Measurements from ENCODE around the gene ZNF280B. TPM values are rescaled to one million over a fixed set of nuclear protein-coding genes. Genes with fewer than 3 reads are reported as not detected.

Gene ZNF280B
- total and polyA plus RNA-seq, 9 donors, result 3.1 to 9.3 (median 4.1) TPM

DNA sequence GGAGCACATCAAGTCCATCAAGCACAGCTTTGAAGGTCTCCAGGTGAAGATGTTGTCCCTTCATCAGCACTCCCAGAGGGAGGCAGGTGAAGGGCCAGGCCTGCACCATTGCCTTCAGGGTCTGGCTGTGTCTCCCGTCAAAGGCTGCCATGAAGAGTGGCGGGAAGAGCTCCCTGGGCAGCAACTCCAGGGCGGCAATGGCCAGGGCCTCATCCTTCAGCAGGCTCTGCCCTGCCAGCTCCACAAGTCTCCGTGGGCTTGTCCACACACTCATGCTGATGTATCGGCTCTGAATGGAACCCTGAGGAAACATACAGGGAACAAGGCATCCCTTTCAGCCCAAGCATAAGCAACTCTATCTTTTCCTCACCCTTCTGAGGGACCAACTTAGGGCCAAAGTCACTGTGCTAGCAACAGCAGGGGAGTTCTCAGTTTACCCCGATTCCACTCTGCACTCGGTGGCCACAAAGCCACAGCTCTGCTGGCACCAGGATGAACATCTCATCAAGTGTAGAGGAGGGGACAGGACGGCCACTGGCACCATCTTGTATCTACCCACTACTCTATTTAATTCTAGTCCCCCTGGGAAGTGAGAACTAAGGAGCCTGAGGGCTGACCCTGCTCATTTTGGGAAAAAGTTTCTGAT is 42.4 kb upstream of the ZNF280B start:
- Histone ChIP-seq H3K36me3 (ENCODE audit: control insufficient read depth, insufficient read depth, low read length) (no peaks in the 10 kb centered on the region), H3K27me3 (ENCODE audit: control insufficient read depth, insufficient read depth, low read length) (peaks cover 4% of the 10 kb centered on the region), H3K27ac (ENCODE audit: low read length) (no peak overlapping the region), H3K4me3 (ENCODE audit: low read length) (no peak overlapping the region), H3K4me1 (ENCODE audit: control insufficient read depth, insufficient read depth, low read length) (no peaks in the 10 kb centered on the region), H3K9me3 (replicated peaks; ENCODE audit: control insufficient read depth, low read depth, low read length) (no peaks in the 10 kb centered on the region)
- 90% methylated on average over 5 of the region's 8 CpGs for WGBS (ENCODE audit: insufficient coverage)
- no peak for DNase-seq

DNA sequence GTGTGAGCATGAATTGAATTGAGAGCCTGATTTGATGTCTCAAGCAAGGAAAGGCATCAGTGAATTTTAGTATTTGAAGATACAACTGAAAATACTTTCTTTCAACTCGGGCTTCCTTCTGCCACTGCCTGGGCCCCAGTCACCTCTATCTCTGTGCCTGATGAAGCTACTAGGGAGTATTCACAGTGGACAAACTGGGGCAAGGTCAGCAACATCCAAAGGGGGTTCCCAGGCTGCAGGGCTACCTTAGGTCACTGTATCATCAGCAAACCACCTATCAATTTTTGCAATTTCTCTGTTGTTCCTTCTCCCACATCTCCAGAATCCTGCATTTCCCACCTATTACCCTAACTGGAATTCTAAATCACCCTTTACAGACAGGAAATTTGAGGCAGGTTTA is 40.4 kb upstream of the ZNF280B start:
- no peak for DNase-seq
- Histone ChIP-seq H3K27me3 (ENCODE audit: control insufficient read depth, insufficient read depth, low read length) (peaks cover 4% of the 10 kb centered on the region), H3K4me3 (ENCODE audit: low read length) (no peak overlapping the region), H3K4me1 (ENCODE audit: control insufficient read depth, insufficient read depth, low read length) (no peaks in the 10 kb centered on the region), H3K36me3 (ENCODE audit: control insufficient read depth, insufficient read depth, low read length) (no peaks in the 10 kb centered on the region), H3K27ac (ENCODE audit: low read length) (no peak overlapping the region), H3K9me3 (replicated peaks; ENCODE audit: control insufficient read depth, low read depth, low read length) (no peaks in the 10 kb centered on the region)
- 86% methylated on average over 1 of the region's 1 CpG for WGBS (ENCODE audit: insufficient coverage)

GRCh38 chr22:22548317-22548716 is 39.8 kb upstream of the ZNF280B start:
- no peaks in the 10 kb centered on the region for H3K36me3 ChIP-seq (ENCODE audit: control insufficient read depth, insufficient read depth, low read length)
- 68% methylated on average over 8 of the region's 9 CpGs for WGBS (ENCODE audit: insufficient coverage)
- peaks cover 4% of the 10 kb centered on the region for H3K27me3 ChIP-seq (ENCODE audit: control insufficient read depth, insufficient read depth, low read length)
- H3K4me1 ChIP-seq (ENCODE audit: control insufficient read depth, insufficient read depth, low read length), result no peaks in the 10 kb centered on the region
- no peak for DNase-seq
- no peaks in the 10 kb centered on the region for H3K9me3 ChIP-seq (replicated peaks; ENCODE audit: control insufficient read depth, low read depth, low read length)
- no peak overlapping the region for H3K27ac ChIP-seq (ENCODE audit: low read length)
- H3K4me3 ChIP-seq (ENCODE audit: low read length), result no peak overlapping the region

DNA sequence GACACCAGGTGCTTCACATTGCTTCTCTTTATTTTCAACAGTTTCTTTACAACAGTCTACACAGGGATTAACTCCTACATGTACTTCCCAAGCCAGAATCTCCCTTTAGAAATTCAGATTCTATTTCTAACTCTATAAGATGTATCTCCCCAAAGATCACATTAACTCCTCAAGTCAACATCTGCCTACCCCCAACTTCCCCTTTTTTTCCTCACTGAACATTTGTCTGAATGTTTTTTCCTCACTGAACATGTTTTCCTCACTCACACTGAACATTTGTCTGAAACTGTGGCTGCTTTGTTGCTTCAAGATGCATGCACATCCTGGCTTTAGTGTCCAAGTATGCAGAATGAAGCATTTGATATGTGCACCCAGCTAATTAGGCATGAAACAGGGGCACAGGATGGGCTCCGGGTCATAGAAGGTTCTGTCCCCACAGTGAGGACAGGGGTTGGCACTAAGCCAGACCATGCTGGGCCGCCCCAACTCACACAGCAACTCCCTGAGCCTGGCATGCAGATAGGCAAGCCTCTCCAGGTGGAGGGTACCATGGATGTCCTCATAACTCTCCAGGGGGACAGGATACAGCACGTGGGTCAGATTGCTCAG is 39.3 kb upstream of the ZNF280B start:
- Histone ChIP-seq H3K27ac (ENCODE audit: low read length) (no peak overlapping the region), H3K9me3 (replicated peaks; ENCODE audit: control insufficient read depth, low read depth, low read length) (no peaks in the 10 kb centered on the region), H3K4me1 (ENCODE audit: control insufficient read depth, insufficient read depth, low read length) (no peaks in the 10 kb centered on the region), H3K27me3 (ENCODE audit: control insufficient read depth, insufficient read depth, low read length) (peaks cover 4% of the 10 kb centered on the region), H3K4me3 (ENCODE audit: low read length) (no peak overlapping the region), H3K36me3 (ENCODE audit: control insufficient read depth, insufficient read depth, low read length) (no peaks in the 10 kb centered on the region)
- DNase-seq, result no peak
- WGBS (ENCODE audit: insufficient coverage), result 52% methylated on average over 2 of the region's 3 CpGs

DNA sequence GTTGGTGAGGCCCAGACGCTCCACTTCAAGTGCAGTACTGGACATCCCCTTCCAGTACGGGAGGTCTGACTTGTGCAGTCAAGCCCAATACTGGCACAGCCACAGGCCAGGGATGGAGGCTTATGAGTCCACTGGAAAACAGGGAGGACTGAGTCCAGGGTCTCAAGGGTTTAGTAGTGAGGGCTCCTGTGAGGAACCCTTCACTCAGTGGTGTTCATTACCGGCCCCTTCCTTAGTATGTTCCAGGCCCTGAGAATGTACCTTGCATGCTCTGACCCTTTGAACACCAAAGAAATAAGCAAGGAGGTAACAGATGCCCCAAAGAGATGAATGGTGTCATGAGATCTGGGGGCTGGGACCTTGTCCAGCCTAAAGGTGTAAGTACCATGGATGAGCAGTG is 38.7 kb upstream of the ZNF280B start:
- Histone ChIP-seq H3K27ac (ENCODE audit: low read length) (no peak overlapping the region), H3K4me3 (ENCODE audit: low read length) (no peak overlapping the region), H3K27me3 (ENCODE audit: control insufficient read depth, insufficient read depth, low read length) (peaks cover 4% of the 10 kb centered on the region)

DNA sequence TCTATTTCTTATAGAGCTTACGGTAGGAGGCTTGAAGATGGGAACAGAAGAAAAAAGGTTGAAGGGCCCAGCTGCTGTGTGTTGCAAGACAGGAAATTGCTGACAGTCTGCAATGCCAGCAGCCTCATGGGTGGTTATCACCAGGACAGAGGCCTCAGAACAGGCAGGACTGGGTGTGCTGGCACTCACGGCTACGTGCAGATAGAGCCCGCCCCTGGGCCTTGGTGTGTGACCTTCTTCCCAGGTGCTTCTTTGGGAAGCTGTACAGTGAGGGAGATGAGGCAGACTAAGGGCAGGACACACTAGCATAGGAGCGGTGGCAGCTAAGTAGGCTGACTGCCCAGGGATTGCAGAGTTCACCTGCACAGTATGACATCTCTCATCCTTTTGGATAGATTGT is 37.9 kb upstream of the ZNF280B start:
- WGBS (ENCODE audit: insufficient coverage), result 37% methylated on average over 3 of the region's 5 CpGs
- H3K9me3 ChIP-seq (replicated peaks; ENCODE audit: control insufficient read depth, low read depth, low read length), result no peaks in the 10 kb centered on the region
- no peak overlapping the region for H3K27ac ChIP-seq (ENCODE audit: low read length)
- DNase-seq, result no peak
- no peak overlapping the region for H3K4me3 ChIP-seq (ENCODE audit: low read length)
- H3K4me1 ChIP-seq (ENCODE audit: control insufficient read depth, insufficient read depth, low read length), result no peaks in the 10 kb centered on the region
- H3K36me3 ChIP-seq (ENCODE audit: control insufficient read depth, insufficient read depth, low read length), result no peaks in the 10 kb centered on the region
- peaks cover 4% of the 10 kb centered on the region for H3K27me3 ChIP-seq (ENCODE audit: control insufficient read depth, insufficient read depth, low read length)

More for the DNA sequence above, 38.7 kb upstream of the ZNF280B start:
- no peaks in the 10 kb centered on the region for H3K36me3 ChIP-seq (ENCODE audit: control insufficient read depth, insufficient read depth, low read length)
- no peaks in the 10 kb centered on the region for H3K4me1 ChIP-seq (ENCODE audit: control insufficient read depth, insufficient read depth, low read length)
- H3K9me3 ChIP-seq (replicated peaks; ENCODE audit: control insufficient read depth, low read depth, low read length), result no peaks in the 10 kb centered on the region
- DNase-seq, result no peak
- WGBS (ENCODE audit: insufficient coverage), result 100% methylated on average over 2 of the region's 3 CpGs

GRCh38 chr22:22545084-22545483 is 36.5 kb upstream of the ZNF280B start:
- Histone ChIP-seq H3K27ac (ENCODE audit: low read length) (no peak overlapping the region), H3K9me3 (replicated peaks; ENCODE audit: control insufficient read depth, low read depth, low read length) (no peaks in the 10 kb centered on the region), H3K4me3 (ENCODE audit: low read length) (no peak overlapping the region), H3K27me3 (ENCODE audit: control insufficient read depth, insufficient read depth, low read length) (peaks cover 4% of the 10 kb centered on the region), H3K36me3 (ENCODE audit: control insufficient read depth, insufficient read depth, low read length) (no peaks in the 10 kb centered on the region), H3K4me1 (ENCODE audit: control insufficient read depth, insufficient read depth, low read length) (no peaks in the 10 kb centered on the region)
- no peak for DNase-seq
- 94% methylated on average over 2 of the region's 2 CpGs for WGBS (ENCODE audit: insufficient coverage)

DNA sequence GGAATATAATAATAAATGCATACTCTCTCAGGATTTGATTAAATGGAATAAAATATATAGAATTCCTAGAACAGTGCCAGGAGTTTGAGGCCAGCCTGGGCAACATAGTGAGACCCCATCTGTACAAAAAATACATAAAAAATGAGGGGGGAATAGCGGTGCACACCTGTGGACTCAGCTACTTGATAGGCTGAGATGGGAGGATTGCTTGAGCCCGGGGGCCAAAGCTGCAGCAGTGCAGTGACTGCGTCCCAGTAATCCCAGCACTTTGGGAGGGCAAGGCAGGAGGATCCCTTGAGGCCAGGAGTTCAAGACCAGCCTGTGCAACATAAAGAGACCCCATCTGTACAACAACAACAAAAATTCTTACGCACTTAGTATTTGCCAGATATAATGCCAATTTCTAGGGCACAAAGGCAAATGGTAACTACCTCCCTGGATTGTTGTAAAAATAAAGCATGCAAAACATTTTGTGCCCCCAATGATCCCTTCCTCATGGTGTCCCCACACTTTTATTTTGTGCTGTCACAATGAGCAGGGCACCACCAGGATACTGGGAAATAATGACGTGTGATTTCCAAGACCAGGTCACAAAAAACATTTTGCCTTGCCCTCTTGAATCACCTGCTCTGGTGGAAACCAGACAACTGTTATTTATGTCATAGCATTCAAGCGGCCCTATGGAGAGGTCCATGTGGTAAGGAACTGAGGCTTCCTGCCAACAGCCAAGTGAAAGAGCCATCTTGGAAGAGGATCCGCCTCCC is 29.9 kb upstream of the ZNF280B start:
- Histone ChIP-seq H3K4me3 (ENCODE audit: low read length) (no peak overlapping the region), H3K27me3 (ENCODE audit: control insufficient read depth, insufficient read depth, low read length) (no peaks in the 10 kb centered on the region), H3K36me3 (ENCODE audit: control insufficient read depth, insufficient read depth, low read length) (no peaks in the 10 kb centered on the region), H3K27ac (ENCODE audit: low read length) (no peak overlapping the region), H3K4me1 (ENCODE audit: control insufficient read depth, insufficient read depth, low read length) (no peaks in the 10 kb centered on the region), H3K9me3 (replicated peaks; ENCODE audit: control insufficient read depth, low read depth, low read length) (no peaks in the 10 kb centered on the region)
- no peak for DNase-seq
- WGBS (ENCODE audit: insufficient coverage), result 64% methylated on average over 4 of the region's 7 CpGs

DNA sequence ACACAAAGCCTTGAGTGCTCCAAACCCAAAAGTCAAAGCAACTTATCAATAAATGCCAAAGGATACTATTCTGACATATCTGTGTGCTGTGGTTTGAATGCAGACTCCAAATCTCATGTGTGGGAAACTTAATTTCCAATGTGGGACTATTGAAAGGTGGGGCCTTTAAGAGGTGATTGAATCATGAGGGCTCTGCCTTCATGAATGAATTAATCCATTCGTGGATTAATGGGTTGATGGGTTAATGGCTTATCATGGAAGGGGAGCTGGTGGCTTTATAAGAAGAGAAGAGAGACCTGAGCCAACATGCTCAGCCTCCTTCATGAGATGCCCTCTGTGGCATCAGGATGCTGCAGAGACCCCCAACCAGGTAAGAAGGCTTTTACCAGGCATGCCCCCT is 28.4 kb upstream of the ZNF280B start:
- Histone ChIP-seq H3K4me1 (ENCODE audit: control insufficient read depth, insufficient read depth, low read length) (no peaks in the 10 kb centered on the region), H3K9me3 (replicated peaks; ENCODE audit: control insufficient read depth, low read depth, low read length) (no peaks in the 10 kb centered on the region), H3K4me3 (ENCODE audit: low read length) (no peak overlapping the region), H3K36me3 (ENCODE audit: control insufficient read depth, insufficient read depth, low read length) (no peaks in the 10 kb centered on the region), H3K27me3 (ENCODE audit: control insufficient read depth, insufficient read depth, low read length) (no peaks in the 10 kb centered on the region), H3K27ac (ENCODE audit: low read length) (no peak overlapping the region)
- DNase-seq, result no peak
- 67% methylated on average over 1 of the region's 1 CpG for WGBS (ENCODE audit: insufficient coverage)

- no CpG with 5 or more reads among the region's 6 CpGs for WGBS (ENCODE audit: insufficient coverage)
- no peak overlapping the region for H3K27ac ChIP-seq (ENCODE audit: low read length)
- H3K36me3 ChIP-seq (ENCODE audit: control insufficient read depth, insufficient read depth, low read length), result no peaks in the 10 kb centered on the region
- no peaks in the 10 kb centered on the region for H3K9me3 ChIP-seq (replicated peaks; ENCODE audit: control insufficient read depth, low read depth, low read length)
- no peaks in the 10 kb centered on the region for H3K27me3 ChIP-seq (ENCODE audit: control insufficient read depth, insufficient read depth, low read length)
- H3K4me3 ChIP-seq (ENCODE audit: low read length), result no peak overlapping the region
- no peak for DNase-seq
- no peaks in the 10 kb centered on the region for H3K4me1 ChIP-seq (ENCODE audit: control insufficient read depth, insufficient read depth, low read length)
Measured at GRCh38 chr22:22536515-22536914, 28.0 kb upstream of the ZNF280B start.

Measured in muscle of leg (tissue), 11 donors.